ENCODE data around the gene OR51V1. TPM values are rescaled to one million over a fixed set of nuclear protein-coding genes. Genes with fewer than 3 reads are reported as not detected.

OR51V1 gene
- total RNA-seq, 2 experiments from 2014 or later: not detected

GRCh38 chr11:5235364-5236095, 35.0 kb upstream of the OR51V1 start:
- Mint-ChIP-seq H3K4me1 (no peaks in the 10 kb centered on the region), H3K4me3 (no peak overlapping the region), H3K27me3 (peaks cover 16% of the 10 kb centered on the region), H3K36me3 (no peaks in the 10 kb centered on the region), H3K27ac (no peak overlapping the region), H3K9me3 (no peaks in the 10 kb centered on the region)
- DNase-seq: no peak

DNA sequence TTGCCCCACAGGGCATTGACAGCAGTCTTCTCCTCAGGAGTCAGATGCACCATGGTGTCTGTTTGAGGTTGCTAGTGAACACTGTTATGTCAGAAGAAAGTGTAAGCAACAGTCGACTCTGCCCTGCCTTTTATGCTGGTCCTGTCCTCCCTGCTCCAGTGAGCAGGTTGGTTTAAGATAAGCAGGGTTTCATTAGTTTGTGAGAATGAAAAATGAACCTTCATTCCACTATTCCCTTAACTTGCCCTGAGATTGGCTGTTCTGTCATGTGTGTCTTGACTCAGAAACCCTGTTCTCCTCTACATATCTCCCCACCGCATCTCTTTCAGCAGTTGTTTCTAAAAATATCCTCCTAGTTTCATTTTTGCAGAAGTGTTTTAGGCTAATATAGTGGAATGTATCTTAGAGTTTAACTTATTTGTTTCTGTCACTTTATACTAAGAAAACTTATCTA, 33.9 kb upstream of the OR51V1 start, which contains the start of gene HBD:
HBD (minus strand) TSS at position 103 of the 454 bp plus-strand sequence; CDS start at position 53, 50 bp downstream.
- H3K9me3 Mint-ChIP-seq: no peaks in the 10 kb centered on the region
- no peaks in the 10 kb centered on the region for H3K4me1 Mint-ChIP-seq
- no peak within 1 kb of the TSS for H3K27ac Mint-ChIP-seq
- peaks cover 18% of the 10 kb centered on the region for H3K27me3 Mint-ChIP-seq
- H3K4me3 Mint-ChIP-seq: no peak within 1 kb of the TSS
- DNase-seq: no peak
- no peaks in the 10 kb centered on the region for H3K36me3 Mint-ChIP-seq

GRCh38 chr11:5233307-5233706, 32.8 kb upstream of the OR51V1 start:
- DNase-seq: no peak
- no peaks in the 10 kb centered on the region for H3K4me1 Mint-ChIP-seq
- no peak overlapping the region for H3K4me3 Mint-ChIP-seq
- H3K27ac Mint-ChIP-seq: no peak overlapping the region
- no peaks in the 10 kb centered on the region for H3K9me3 Mint-ChIP-seq
- H3K27me3 Mint-ChIP-seq: peaks cover 12% of the 10 kb centered on the region
- no peaks in the 10 kb centered on the region for H3K36me3 Mint-ChIP-seq

GRCh38 chr11:5232821-5233220, 32.3 kb upstream of the OR51V1 start:
- no peaks in the 10 kb centered on the region for H3K9me3 Mint-ChIP-seq
- no peak overlapping the region for H3K27ac Mint-ChIP-seq
- no peaks in the 10 kb centered on the region for H3K4me1 Mint-ChIP-seq
- H3K4me3 Mint-ChIP-seq: no peak overlapping the region
- H3K36me3 Mint-ChIP-seq: no peaks in the 10 kb centered on the region
- DNase-seq: no peak
- H3K27me3 Mint-ChIP-seq: peaks cover 16% of the 10 kb centered on the region

GRCh38 chr11:5232176-5232575, 31.7 kb upstream of the OR51V1 start:
- peaks cover 17% of the 10 kb centered on the region for H3K27me3 Mint-ChIP-seq
- no peak overlapping the region for H3K4me3 Mint-ChIP-seq
- no peaks in the 10 kb centered on the region for H3K4me1 Mint-ChIP-seq
- DNase-seq: no peak
- H3K27ac Mint-ChIP-seq: no peak overlapping the region
- H3K9me3 Mint-ChIP-seq: no peaks in the 10 kb centered on the region
- no peaks in the 10 kb centered on the region for H3K36me3 Mint-ChIP-seq

DNA sequence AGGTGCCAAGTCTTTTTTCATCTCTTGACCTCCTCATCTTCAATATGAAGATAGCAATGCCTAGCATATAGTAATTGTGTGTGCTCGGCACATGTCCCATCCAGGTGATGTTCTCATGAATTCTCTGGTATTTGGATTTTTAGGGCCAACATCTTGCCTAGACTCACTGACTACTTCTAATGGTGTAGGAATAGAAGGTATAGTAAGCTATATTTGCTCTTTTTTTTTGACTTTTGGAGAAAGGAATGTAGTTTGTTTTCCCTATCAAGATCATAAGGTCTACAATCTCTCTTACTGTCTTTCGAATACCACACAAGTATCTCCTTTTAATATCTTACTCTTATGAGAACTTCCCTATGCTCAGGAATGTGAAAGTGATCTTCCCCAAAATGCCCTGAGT, 30.6 kb upstream of the OR51V1 start:
- DNase-seq: no peak
- no peaks in the 10 kb centered on the region for H3K9me3 Mint-ChIP-seq
- no peak overlapping the region for H3K4me3 Mint-ChIP-seq
- no peak overlapping the region for H3K27ac Mint-ChIP-seq
- H3K27me3 Mint-ChIP-seq: peaks cover 23% of the 10 kb centered on the region
- H3K36me3 Mint-ChIP-seq: no peaks in the 10 kb centered on the region
- H3K4me1 Mint-ChIP-seq: no peaks in the 10 kb centered on the region

DNA sequence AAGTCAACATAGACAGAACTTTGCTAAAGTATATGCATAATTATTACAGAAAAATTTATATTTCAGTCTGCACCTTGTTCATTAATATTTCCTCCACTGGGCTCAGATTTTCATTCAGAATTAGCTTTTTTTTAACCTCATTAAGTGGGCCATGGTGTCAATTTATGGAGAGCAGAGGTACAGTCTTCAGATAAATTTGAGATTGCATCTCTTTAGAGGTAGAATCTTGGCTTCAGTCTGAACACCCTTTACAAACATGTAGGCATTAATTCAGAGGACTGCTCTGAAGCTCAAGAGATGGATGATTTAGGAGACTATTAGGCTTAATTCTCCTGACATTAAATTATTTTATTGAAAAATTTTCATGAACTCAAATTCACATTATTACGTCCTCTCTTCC, 29.8 kb upstream of the OR51V1 start:
- Mint-ChIP-seq H3K4me3 (no peak overlapping the region), H3K27me3 (peaks cover 21% of the 10 kb centered on the region), H3K9me3 (no peaks in the 10 kb centered on the region), H3K27ac (no peak overlapping the region), H3K4me1 (no peaks in the 10 kb centered on the region), H3K36me3 (no peaks in the 10 kb centered on the region)
- DNase-seq: no peak

DNA sequence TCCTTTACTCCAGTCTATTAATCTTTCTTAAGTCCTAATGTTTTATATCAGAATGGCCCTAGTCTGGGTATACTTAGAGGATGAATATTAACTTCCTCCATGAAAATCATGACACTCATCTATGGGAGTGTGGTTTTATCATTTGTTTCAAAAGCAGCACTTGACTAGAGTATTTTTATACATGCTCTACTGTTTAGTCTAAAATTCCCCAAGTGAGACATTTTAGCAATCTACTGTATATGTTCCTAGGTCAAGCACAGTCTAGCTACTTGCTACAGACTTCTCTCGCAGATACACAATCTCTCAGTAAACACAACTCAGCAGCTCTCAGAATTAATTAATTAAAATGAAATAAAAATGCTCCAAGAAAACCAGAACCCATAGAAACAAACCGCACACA, 29.3 kb upstream of the OR51V1 start:
- Mint-ChIP-seq H3K4me1 (no peaks in the 10 kb centered on the region), H3K9me3 (no peaks in the 10 kb centered on the region), H3K36me3 (no peaks in the 10 kb centered on the region), H3K27ac (no peak overlapping the region), H3K27me3 (peaks cover 18% of the 10 kb centered on the region), H3K4me3 (no peak overlapping the region)
- DNase-seq: no peak

- Mint-ChIP-seq H3K9me3 (no peaks in the 10 kb centered on the region), H3K27ac (no peak overlapping the region), H3K27me3 (peaks cover 18% of the 10 kb centered on the region), H3K36me3 (no peaks in the 10 kb centered on the region), H3K4me3 (no peak overlapping the region), H3K4me1 (no peaks in the 10 kb centered on the region)
- no peak for DNase-seq
These were observed 28.9 kb upstream of the OR51V1 start for GRCh38 chr11:5229356-5229755.

DNA sequence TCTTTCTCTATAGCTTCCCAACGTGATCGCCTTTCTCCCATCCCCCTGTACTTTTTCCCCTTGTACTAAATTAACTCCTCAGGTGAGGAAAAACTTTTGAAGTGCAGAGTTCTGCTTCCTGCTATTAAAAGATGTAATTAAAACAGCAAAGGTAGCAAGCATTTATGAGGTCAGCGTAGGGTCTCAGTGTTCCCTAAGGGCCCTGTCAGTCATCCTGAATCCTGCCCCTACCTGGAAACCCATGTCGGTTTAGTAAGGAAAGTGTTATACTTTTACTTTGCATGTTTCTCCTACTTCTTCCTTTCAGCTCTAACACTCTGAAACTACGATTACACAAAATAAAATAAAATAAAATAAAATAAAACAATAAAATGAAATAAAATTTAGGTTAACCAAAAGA, 27.6 kb upstream of the OR51V1 start:
- no peak for DNase-seq
- no peaks in the 10 kb centered on the region for H3K36me3 Mint-ChIP-seq
- H3K4me3 Mint-ChIP-seq: no peak overlapping the region
- no peaks in the 10 kb centered on the region for H3K9me3 Mint-ChIP-seq
- H3K4me1 Mint-ChIP-seq: no peaks in the 10 kb centered on the region
- H3K27me3 Mint-ChIP-seq: peaks cover 18% of the 10 kb centered on the region
- no peak overlapping the region for H3K27ac Mint-ChIP-seq

GRCh38 chr11:5227681-5228080, 27.2 kb upstream of the OR51V1 start:
- H3K9me3 Mint-ChIP-seq: no peaks in the 10 kb centered on the region
- DNase-seq: no peak
- H3K4me3 Mint-ChIP-seq: no peak overlapping the region
- H3K27ac Mint-ChIP-seq: no peak overlapping the region
- H3K36me3 Mint-ChIP-seq: no peaks in the 10 kb centered on the region
- H3K4me1 Mint-ChIP-seq: no peaks in the 10 kb centered on the region
- H3K27me3 Mint-ChIP-seq: peaks cover 18% of the 10 kb centered on the region

DNA sequence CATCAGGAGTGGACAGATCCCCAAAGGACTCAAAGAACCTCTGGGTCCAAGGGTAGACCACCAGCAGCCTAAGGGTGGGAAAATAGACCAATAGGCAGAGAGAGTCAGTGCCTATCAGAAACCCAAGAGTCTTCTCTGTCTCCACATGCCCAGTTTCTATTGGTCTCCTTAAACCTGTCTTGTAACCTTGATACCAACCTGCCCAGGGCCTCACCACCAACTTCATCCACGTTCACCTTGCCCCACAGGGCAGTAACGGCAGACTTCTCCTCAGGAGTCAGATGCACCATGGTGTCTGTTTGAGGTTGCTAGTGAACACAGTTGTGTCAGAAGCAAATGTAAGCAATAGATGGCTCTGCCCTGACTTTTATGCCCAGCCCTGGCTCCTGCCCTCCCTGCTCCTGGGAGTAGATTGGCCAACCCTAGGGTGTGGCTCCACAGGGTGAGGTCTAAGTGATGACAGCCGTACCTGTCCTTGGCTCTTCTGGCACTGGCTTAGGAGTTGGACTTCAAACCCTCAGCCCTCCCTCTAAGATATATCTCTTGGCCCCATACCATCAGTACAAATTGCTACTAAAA, 26.3 kb upstream of the OR51V1 start, which contains the start of gene HBB:
HBB (minus strand) TSS at position 340 of the 579 bp plus-strand sequence; CDS start at position 290, 50 bp downstream.
- H3K9me3 Mint-ChIP-seq: no peaks in the 10 kb centered on the region
- H3K36me3 Mint-ChIP-seq: no peaks in the 10 kb centered on the region
- DNase-seq: no peak
- H3K27ac Mint-ChIP-seq: no peak within 1 kb of the TSS
- no peak within 1 kb of the TSS for H3K4me3 Mint-ChIP-seq
- H3K27me3 Mint-ChIP-seq: peaks cover 14% of the 10 kb centered on the region
- H3K4me1 Mint-ChIP-seq: no peaks in the 10 kb centered on the region

DNA sequence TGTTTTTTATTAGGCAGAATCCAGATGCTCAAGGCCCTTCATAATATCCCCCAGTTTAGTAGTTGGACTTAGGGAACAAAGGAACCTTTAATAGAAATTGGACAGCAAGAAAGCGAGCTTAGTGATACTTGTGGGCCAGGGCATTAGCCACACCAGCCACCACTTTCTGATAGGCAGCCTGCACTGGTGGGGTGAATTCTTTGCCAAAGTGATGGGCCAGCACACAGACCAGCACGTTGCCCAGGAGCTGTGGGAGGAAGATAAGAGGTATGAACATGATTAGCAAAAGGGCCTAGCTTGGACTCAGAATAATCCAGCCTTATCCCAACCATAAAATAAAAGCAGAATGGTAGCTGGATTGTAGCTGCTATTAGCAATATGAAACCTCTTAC, 25.0 kb upstream of the OR51V1 start:
- Mint-ChIP-seq H3K9me3 (no peaks in the 10 kb centered on the region), H3K27ac (no peak overlapping the region), H3K4me3 (no peak overlapping the region), H3K27me3 (peaks cover 14% of the 10 kb centered on the region), H3K36me3 (no peaks in the 10 kb centered on the region), H3K4me1 (no peaks in the 10 kb centered on the region)
- DNase-seq: no peak

DNA sequence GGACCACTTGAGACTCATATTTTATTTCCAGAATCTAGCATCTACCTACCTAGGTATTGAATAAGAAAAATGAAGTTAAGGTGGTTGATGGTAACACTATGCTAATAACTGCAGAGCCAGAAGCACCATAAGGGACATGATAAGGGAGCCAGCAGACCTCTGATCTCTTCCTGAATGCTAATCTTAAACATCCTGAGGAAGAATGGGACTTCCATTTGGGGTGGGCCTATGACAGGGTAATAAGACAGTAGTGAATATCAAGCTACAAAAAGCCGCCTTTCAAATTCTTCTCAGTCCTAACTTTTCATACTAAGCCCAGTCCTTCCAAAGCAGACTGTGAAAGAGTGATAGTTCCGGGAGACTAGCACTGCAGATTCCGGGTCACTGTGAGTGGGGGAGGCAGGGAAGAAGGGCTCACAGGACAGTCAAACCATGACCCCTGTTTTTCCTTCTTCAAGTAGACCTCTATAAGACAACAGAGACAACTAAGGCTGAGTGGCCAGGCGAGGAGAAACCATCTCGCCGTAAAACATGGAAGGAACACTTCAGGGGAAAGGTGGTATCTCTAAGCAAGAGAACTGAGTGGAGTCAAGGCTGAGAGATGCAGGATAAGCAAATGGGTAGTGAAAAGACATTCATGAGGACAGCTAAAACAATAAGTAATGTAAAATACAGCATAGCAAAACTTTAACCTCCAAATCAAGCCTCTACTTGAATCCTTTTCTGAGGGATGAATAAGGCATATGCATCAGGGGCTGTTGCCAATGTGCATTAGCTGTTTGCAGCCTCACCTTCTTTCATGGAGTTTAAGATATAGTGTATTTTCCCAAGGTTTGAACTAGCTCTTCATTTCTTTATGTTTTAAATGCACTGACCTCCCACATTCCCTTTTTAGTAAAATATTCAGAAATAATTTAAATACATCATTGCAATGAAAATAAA, 24.3 kb upstream of the OR51V1 start:
- Mint-ChIP-seq H3K4me1 (no peaks in the 10 kb centered on the region), H3K9me3 (no peaks in the 10 kb centered on the region), H3K36me3 (no peaks in the 10 kb centered on the region), H3K27ac (no peak overlapping the region), H3K4me3 (no peak overlapping the region), H3K27me3 (peaks cover 13% of the 10 kb centered on the region)
- no peak for DNase-seq

DNA sequence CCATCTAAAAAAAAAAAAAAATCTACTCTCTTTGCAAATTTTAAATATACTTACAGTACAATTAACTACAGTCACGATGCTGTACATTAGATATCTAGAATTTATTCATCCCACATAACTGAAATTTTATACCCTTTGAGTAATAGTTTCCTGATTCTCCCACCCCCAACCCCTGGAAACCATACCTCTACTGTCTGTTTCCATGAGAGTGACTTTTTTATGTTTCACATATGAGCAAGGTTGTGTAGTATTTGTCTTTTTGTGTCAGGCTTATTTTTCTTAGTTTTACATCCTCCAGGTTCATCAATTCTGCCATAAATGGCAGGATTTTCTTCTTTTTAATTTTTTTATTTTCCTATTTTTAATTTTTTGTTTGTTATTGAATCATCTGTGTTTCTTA, 23.2 kb upstream of the OR51V1 start:
- no peak for DNase-seq
- no peak overlapping the region for H3K4me3 Mint-ChIP-seq
- no peaks in the 10 kb centered on the region for H3K4me1 Mint-ChIP-seq
- H3K27me3 Mint-ChIP-seq: peaks cover 11% of the 10 kb centered on the region
- peaks cover under 1% of the 10 kb centered on the region for H3K9me3 Mint-ChIP-seq
- H3K36me3 Mint-ChIP-seq: no peaks in the 10 kb centered on the region
- H3K27ac Mint-ChIP-seq: no peak overlapping the region

Measured in activated naive CD8-positive, alpha-beta T cell treated with anti-CD3 and anti-CD28 coated beads for 36 hours (primary cell).